Right ventricle myocardium inferior (tissue), 1 donor: ENCODE data around the gene RNF4. TPM values are rescaled to one million over a fixed set of nuclear protein-coding genes. Genes with fewer than 3 reads are reported as not detected.
"Not testable (repeated sequence)": the region's sequence is repeated elsewhere in the genome, so short reads cannot be mapped to it uniquely, and the experiment has no call there.

Experiments used
- ATAC-seq: fragments of 200-7000 bp; cut with Tn5 transposase; one replicate; pipeline ENCODE4 v1.9.1; 2020; ENCODE audit warnings: mild to moderate bottlenecking, moderate library complexity
- DNase-seq: peaks from one replicate; pipeline ENCODE4 v3.0.0; 2021; ENCODE audit errors: missing footprints
- intact Hi-C: fragments of 100-400 bp; cut with DNase I; formaldehyde crosslinking; loops from one replicate; pipeline ENCODE4 v1.11.0; 2022
- total RNA-seq: library from RNA; stranded (reverse); fragmentation: NEBNext Ultra II Directional; extraction: Animal tissue kit (Norgen Biotek cat#: 25700); gene quantifications from one replicate; pipeline ENCODE4 v1.2.1, GENCODE V29; 2021
- donor health status: DM: no; HTN: yes; CAD: no; lungs with severe emphysema.

RNF4 gene
- total RNA-seq, 1 donor from 2014 or later: 27.2 TPM

DNA sequence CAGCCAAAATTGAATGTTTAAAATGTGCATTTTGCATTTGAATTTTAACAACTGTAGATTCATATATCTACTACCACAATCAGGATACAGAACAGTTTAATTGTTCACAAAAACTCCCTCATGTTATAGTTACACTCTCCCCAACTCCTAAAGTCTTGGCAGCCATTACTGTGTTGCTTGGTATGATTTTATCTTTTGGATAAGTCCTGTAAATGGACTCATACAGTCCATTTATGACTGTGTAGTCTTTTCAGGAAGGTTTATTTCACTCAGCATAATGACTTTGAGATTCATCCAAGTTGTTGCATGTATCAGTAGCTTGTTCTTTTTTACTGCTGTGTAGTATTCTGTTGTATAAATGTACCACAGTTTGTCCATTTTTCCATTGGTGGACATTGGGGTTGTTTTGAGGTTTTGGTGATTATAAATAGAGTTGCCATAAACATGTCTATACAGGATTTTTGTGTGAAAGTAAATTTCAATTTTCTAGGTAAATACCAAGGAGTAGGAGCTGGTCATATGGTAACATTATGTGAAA lies 77.4 kb downstream of the RNF4 start:
- intact Hi-C loops: no loop called here
- no peak for DNase-seq

DNA sequence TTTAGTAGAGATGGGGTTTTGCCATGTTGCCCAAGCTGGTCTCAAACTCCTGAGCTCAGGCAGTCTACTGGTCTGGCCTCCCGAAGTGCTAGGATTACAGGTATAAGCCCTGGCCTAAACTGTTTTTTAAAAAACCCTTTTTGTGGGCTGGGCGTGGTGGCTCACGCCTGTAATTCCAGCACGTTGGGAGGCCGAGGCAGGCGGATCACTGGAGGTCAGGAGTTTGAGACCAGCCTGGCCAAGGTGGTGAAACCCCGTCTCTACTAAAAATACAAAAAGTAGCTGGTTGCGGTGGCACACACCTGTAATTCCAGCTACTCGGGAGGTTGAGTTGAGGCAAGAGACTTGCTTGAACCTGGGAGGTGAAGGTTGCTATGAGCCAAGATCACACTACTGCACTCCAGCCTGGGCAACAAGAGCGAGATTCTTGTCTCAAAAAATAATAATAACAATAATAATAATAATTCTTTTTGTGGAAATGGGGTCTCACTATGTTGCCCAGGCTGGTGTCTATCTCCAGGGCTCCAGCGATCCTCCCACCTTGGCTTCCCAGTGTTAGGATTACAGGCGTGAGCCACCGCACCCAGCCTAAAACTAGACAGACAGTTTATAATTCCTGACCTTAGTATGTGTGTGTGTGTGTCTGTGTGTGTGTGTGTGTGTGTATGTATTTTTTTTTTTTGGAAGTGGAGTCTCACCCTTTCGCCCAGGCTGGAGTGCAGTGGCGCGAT lies 78.2 kb downstream of the RNF4 start:
- intact Hi-C loops, ATAC-seq, DNase-seq: not testable (repeated sequence)

More for the DNA sequence above, 77.4 kb downstream of the RNF4 start:
- no peak for ATAC-seq

- DNase-seq: no peak
- no peak for ATAC-seq
- intact Hi-C loops: no loop called here
Observed at GRCh38 chr4:2551118-2551517, 82.2 kb downstream of the RNF4 start.

DNA sequence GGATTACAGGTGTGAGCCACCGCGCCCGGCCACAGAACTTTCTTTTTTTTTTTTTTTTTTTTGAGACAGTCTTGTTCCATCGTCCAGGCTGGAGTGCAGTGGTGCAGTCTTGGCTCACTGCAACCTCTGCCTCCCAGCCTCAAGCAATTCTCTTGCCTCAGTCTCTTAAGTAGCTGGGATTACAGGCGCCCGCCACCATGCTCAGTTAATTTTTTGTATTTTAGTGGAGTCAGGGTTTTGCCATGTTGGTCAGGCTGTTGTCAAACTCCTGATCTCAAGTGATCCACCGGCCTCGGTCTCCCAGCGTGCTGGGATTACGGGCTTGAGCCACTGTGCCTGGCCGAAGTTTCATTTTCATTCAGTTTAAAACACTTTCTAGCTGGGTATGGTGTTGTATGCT lies 83.9 kb downstream of the RNF4 start:
- DNase-seq (no peak), ATAC-seq (no peak)
- intact Hi-C loops: no loop called here

DNA sequence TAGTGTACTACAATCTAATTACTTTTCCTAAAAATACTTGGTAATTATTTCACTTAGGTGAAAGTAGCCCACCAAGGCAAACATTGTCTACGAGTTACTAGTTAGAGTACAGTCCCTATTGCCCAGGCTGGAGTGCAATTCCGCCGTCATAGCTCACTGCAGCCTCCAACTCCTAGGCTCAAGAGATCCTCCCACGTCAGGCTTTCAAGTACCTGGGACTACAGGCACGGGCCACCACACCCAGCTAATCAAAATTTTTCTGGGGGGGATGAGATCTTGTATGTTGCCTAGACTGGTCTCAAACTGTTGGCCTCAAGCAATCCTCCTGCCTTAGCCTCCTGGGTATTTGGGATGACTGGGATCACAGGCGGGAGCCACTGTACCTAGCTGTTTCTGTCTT lies 89.4 kb downstream of the RNF4 start:
- intact Hi-C loops: no loop called here
- ATAC-seq (no peak), DNase-seq (no peak)

GRCh38 chr4:2560167-2560566 lies 91.3 kb downstream of the RNF4 start:
- ATAC-seq (peak; percentile 43), DNase-seq (no peak)
- intact Hi-C loops: no loop called here

Other genes with a start within 250 kb of the RNF4 start
- gene HAUS3, start 227.0 kb upstream of the RNF4 start, total RNA-seq: 7.7 TPM
- gene POLN, start 227.0 kb upstream of the RNF4 start, total RNA-seq: 2.0 TPM
- 36.0 TPM for gene MXD4, start 207.0 kb upstream of the RNF4 start, total RNA-seq
- gene ZFYVE28, start 50.5 kb upstream of the RNF4 start, total RNA-seq: 6.5 TPM
- not detected for gene CFAP99, start 50.2 kb upstream of the RNF4 start, total RNA-seq
- gene FAM193A, start 67.5 kb downstream of the RNF4 start, total RNA-seq: 14.9 TPM